SH-SY5Y (cell line): Measurements from ENCODE around the gene LLGL2.

Experiments
- GATA2 ChIP-seq: IDR thresholded peaks from 2 replicates; pipeline ENCODE4 v1.6.1; 2011; ENCODE audit warnings: mild to moderate bottlenecking, low read depth, low read length
- GATA3 ChIP-seq: IDR thresholded peaks from 2 replicates; pipeline ENCODE4 v1.6.1; 2011; ENCODE audit warnings: low read depth, mild to moderate bottlenecking, low read length, moderate library complexity

DNA sequence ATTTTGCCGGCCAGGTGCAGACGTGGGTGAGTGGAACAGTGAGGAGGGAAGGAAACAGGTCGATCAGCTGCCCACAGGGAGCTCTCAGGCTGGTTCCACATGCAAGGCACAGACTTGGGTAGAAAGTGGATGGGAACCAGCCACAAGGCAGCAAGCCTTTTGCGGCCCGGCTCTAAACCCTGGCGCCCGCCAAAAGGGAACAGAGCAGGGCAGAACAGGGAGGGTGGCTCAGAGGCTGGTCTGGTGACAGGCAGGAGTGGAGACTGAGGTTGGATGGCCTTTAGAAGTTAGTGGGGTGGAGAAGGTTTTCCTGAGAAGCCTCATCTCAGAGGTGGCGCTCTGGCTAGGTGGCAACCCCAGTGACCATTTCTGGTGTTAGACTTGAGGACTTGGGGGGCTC is 10.4 kb downstream of the LLGL2 start:
- no peak for TF ChIP-seq GATA2
- TF ChIP-seq GATA3 = no peak
